HG02588 (cell line): ENCODE data around the gene KAZALD1.
"Not testable (repeated sequence)": the region's sequence is repeated elsewhere in the genome, so short reads cannot be mapped to it uniquely, and the experiment has no call there.

Experiments
- ATAC-seq: cut with Tn5 transposase; IDR thresholded peaks from one replicate; pipeline ENCODE4 v1.9.1; 2021; ENCODE audit warnings: mild to moderate bottlenecking, moderate library complexity; ENCODE audit not compliant: unreplicated experiment

The KAZALD1 gene

GRCh38 chr10:101029520-101030295 lies 32.1 kb upstream of the KAZALD1 start:
- no peak for ATAC-seq

- no peak for ATAC-seq
Observed at GRCh38 chr10:101030496-101031127, 31.2 kb upstream of the KAZALD1 start.

GRCh38 chr10:101031128-101031795 lies 30.5 kb upstream of the KAZALD1 start, which contains the start of the genes PDZD7 and SFXN3:
PDZD7 (minus strand) TSS chr10:101031129; CDS start chr10:101030219, 910 bp downstream.
SFXN3 (plus strand) TSS chr10:101031234; CDS start chr10:101034695, 3,461 bp downstream.
- ATAC-seq, result peak; percentile 91

GRCh38 chr10:101031796-101032636 lies 29.8 kb upstream of the KAZALD1 start:
- ATAC-seq, result peak; percentile 34

- no peak for ATAC-seq
Observed at GRCh38 chr10:101032637-101033224, 29.1 kb upstream of the KAZALD1 start.

- ATAC-seq, result no peak
Observed at GRCh38 chr10:101033276-101033675, 28.5 kb upstream of the KAZALD1 start.

GRCh38 chr10:101034404-101034803 lies 27.4 kb upstream of the KAZALD1 start:
- not testable (repeated sequence) for ATAC-seq

GRCh38 chr10:101035314-101035713 lies 26.5 kb upstream of the KAZALD1 start:
- no peak for ATAC-seq

- no peak for ATAC-seq
Observed at GRCh38 chr10:101035916-101036702, 25.7 kb upstream of the KAZALD1 start.

- no peak for ATAC-seq
Observed at GRCh38 chr10:101036726-101037125, 25.1 kb upstream of the KAZALD1 start.

- no peak for ATAC-seq
Observed at GRCh38 chr10:101038484-101038883, 23.3 kb upstream of the KAZALD1 start.

- ATAC-seq, result no peak
Observed at GRCh38 chr10:101040061-101040460, 21.7 kb upstream of the KAZALD1 start.

GRCh38 chr10:101040851-101041250 lies 20.9 kb upstream of the KAZALD1 start:
- no peak for ATAC-seq

GRCh38 chr10:101041252-101041761 lies 20.5 kb upstream of the KAZALD1 start:
- ATAC-seq, result peak; percentile 46

- no peak for ATAC-seq
Observed at GRCh38 chr10:101042118-101042517, 19.7 kb upstream of the KAZALD1 start.

GRCh38 chr10:101042667-101043362 lies 19.0 kb upstream of the KAZALD1 start:
- peak; percentile 91 for ATAC-seq

- ATAC-seq, result no peak
Observed at GRCh38 chr10:101043363-101043707, 18.5 kb upstream of the KAZALD1 start.

GRCh38 chr10:101044117-101044516 lies 17.7 kb upstream of the KAZALD1 start:
- no peak for ATAC-seq
